ENCODE results near the gene TMEM184C. TPM values are rescaled to one million over a fixed set of nuclear protein-coding genes. Genes with fewer than 3 reads are reported as not detected.

Gene TMEM184C
- total and polyA plus RNA-seq, 3 donors from 2014 or later: 22.7 to 33.9 (median 33.4) TPM

DNA sequence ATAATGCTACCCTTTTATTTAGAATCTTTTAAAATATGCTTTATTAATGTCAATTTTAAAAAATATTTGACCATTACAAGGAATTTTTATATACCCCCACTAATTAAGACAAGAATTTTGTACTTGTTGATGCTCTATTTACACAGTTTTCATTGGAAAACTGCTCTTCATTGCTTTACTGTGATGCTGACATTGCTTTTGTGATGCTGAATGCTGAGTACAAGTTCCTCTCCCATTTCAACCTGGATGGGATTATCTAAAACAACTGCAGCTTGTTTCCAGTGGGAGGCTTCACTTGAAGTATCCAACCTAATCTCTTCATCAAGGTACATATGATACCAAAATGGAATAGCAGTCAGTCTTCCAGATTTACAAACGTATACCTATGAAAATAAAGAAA, 21.2 kb downstream of the TMEM184C start:
- Histone ChIP-seq H3K27me3 (no peaks in the 10 kb centered on the region), H3K4me3 (no peak overlapping the region), H3K27ac (no peak overlapping the region), H3K9me3 (no peaks in the 10 kb centered on the region), H3K4me1 (no peaks in the 10 kb centered on the region), H3K36me3 (ENCODE audit: low read depth, missing control alignments) (no peaks in the 10 kb centered on the region)
- no peak for TF ChIP-seq POLR2A (IDR thresholded peaks at IDR 0.05)
- TF ChIP-seq, protein P1, sequence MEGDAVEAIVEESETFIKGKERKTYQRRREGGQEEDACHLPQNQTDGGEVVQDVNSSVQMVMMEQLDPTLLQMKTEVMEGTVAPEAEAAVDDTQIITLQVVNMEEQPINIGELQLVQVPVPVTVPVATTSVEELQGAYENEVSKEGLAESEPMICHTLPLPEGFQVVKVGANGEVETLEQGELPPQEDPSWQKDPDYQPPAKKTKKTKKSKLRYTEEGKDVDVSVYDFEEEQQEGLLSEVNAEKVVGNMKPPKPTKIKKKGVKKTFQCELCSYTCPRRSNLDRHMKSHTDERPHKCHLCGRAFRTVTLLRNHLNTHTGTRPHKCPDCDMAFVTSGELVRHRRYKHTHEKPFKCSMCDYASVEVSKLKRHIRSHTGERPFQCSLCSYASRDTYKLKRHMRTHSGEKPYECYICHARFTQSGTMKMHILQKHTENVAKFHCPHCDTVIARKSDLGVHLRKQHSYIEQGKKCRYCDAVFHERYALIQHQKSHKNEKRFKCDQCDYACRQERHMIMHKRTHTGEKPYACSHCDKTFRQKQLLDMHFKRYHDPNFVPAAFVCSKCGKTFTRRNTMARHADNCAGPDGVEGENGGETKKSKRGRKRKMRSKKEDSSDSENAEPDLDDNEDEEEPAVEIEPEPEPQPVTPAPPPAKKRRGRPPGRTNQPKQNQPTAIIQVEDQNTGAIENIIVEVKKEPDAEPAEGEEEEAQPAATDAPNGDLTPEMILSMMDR (IDR thresholded peaks at IDR 0.05): no peak
- intact Hi-C loops (cut with DNase I; ENCODE audit: low total_unique reads): no loop called here
- DNase-seq: no peak
- WGBS, 2 donors: 61 to 66% methylated on average over 1 of the region's 1 CpG

DNA sequence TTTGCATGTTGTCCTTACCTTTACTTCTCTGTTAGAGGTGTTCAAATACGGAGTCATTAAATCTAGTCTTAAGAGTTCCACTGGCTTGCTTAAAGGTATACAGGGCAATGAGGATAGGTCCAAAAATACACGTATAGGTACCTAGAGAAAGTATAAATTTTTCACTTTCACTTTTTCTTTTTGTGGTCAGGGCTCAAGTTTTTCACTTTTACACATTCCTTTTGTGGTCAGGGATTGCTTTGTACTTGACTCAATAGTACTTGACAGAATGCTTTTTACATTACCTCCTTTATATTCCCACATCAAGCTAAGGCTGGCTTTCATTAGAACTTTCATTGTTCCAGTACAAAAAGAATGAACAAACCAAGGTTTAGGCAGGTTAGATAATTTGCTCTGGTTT, 21.7 kb downstream of the TMEM184C start:
- H3K4me1 ChIP-seq: no peaks in the 10 kb centered on the region
- H3K27ac ChIP-seq: no peak overlapping the region
- H3K9me3 ChIP-seq: no peaks in the 10 kb centered on the region
- WGBS, 2 donors: 82 to 87% methylated on average over 2 of the region's 2 CpGs
- TF ChIP-seq, protein P1 (IDR thresholded peaks at IDR 0.05): no peak
- TF ChIP-seq POLR2A (IDR thresholded peaks at IDR 0.05): no peak
- no peaks in the 10 kb centered on the region for H3K27me3 ChIP-seq
- intact Hi-C loops (cut with DNase I; ENCODE audit: low total_unique reads): no loop called here
- no peaks in the 10 kb centered on the region for H3K36me3 ChIP-seq (ENCODE audit: low read depth, missing control alignments)
- no peak overlapping the region for H3K4me3 ChIP-seq
- no peak for DNase-seq

DNA sequence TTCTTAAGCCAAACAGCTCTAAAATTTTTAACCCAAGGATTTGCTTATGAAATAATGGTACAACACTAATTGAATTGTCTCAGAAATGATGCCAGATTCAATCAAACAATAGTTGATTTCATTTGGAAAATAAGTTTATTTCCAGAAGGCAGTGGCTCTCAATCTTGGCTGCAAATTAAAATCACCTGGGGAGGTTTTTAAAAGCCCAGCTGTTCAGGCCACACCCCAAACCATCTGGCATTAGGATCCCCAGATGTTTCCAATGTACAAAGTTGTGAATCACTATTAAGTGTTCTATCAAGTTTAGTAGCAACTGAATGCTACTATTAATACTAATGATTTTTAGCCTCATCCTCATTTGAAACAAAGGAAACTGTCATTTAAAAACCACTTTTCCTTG, 22.2 kb downstream of the TMEM184C start:
- H3K36me3 ChIP-seq (ENCODE audit: low read depth, missing control alignments): no peaks in the 10 kb centered on the region
- TF ChIP-seq, protein P1 (IDR thresholded peaks at IDR 0.05): no peak
- TF ChIP-seq POLR2A (IDR thresholded peaks at IDR 0.05): no peak
- intact Hi-C loops (cut with DNase I; ENCODE audit: low total_unique reads): no loop called here

DNA sequence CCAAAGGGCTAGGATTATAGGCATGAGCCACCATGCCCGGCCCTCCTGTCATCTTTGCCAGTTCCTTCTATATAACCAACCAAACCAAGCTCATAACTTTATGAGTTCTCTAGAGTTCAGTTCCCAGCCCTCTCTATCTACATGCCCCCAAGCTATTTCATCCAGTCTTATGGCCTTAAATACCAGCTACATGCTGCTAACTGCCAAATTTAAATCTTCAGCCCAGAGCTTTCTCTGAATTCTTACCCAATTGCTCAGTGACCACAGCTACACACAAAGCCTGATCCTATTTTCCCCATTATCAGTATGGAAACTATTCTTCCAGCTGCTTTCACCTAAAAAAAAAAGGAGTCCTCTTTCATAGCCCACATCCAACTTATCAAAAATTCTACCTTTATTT, 23.1 kb downstream of the TMEM184C start:
- TF ChIP-seq, protein P1 (IDR thresholded peaks at IDR 0.05): no peak
- TF ChIP-seq POLR2A (IDR thresholded peaks at IDR 0.05): no peak
- Histone ChIP-seq H3K4me1 (no peaks in the 10 kb centered on the region), H3K4me3 (no peak overlapping the region), H3K27me3 (no peaks in the 10 kb centered on the region), H3K27ac (no peak overlapping the region), H3K9me3 (no peaks in the 10 kb centered on the region), H3K36me3 (ENCODE audit: low read depth, missing control alignments) (no peaks in the 10 kb centered on the region)
- DNase-seq: no peak
- WGBS, 2 donors: 94 to 97% methylated on average over 1 of the region's 1 CpG
- intact Hi-C loops (cut with DNase I; ENCODE audit: low total_unique reads): no loop called here

More for the DNA sequence above, 22.2 kb downstream of the TMEM184C start:
- Histone ChIP-seq H3K27ac (no peak overlapping the region), H3K27me3 (no peaks in the 10 kb centered on the region), H3K4me3 (no peak overlapping the region), H3K9me3 (no peaks in the 10 kb centered on the region), H3K4me1 (no peaks in the 10 kb centered on the region)
- no peak for DNase-seq

DNA sequence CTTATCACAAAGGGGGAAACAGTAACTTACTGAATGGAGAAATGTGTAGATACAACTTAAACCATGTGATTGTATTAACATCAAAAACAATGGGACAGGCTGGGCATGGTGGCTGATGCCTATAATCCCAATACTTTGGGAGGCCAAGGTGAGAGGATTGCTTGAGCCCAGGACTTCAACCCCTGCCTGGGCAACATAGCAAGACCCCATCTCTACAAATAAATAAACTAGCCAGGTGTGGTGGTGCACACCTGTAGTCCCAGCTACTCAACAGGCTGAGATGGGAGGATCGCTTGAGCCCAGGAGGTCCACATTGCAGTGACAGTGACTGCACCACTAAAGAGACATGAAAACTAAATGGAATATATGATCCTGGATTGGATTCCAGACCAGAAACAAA, 26.4 kb downstream of the TMEM184C start:
- no peaks in the 10 kb centered on the region for H3K27me3 ChIP-seq
- WGBS, 2 donors: 100% methylated on average over 1 of the region's 1 CpG
- DNase-seq: no peak
- no peak for TF ChIP-seq POLR2A (IDR thresholded peaks at IDR 0.05)
- TF ChIP-seq, protein P1 (IDR thresholded peaks at IDR 0.05): no peak
- H3K4me3 ChIP-seq: no peak overlapping the region
- no peaks in the 10 kb centered on the region for H3K4me1 ChIP-seq
- no peaks in the 10 kb centered on the region for H3K9me3 ChIP-seq
- no peak overlapping the region for H3K27ac ChIP-seq
- intact Hi-C loops (cut with DNase I; ENCODE audit: low total_unique reads): no loop called here
- H3K36me3 ChIP-seq (ENCODE audit: low read depth, missing control alignments): no peaks in the 10 kb centered on the region
